DMS114 treated with DMSO at 0.1 percent for 48 hours (cell line): ENCODE results near the gene MRPS6.

Experiments
- DNase-seq: peaks from one replicate; lab custom pipeline; 2025; ENCODE audit not compliant: unreplicated experiment; lab: John Stamatoyannopoulos, UW

MRPS6 gene

DNA sequence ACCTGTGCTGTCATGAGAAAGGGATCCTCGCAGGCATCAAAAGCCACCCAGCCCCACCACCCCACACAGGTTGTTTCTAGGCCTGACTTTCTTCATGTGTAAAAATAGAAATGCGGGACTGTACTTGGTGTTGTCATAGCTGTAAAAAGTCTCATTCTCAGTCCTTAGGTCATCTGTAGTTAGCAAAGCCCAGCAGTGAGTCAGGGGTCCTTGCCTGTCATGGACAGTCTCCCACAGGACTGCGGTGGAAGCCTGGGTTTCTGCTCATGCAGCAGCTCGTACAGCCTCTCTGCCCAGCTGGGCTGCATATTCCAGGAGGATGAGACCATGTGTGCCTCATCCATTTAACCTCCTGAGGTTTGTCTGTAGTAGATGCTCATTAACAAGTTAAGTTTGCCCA, 58.2 kb downstream of the MRPS6 start:
- no peak for DNase-seq

DNA sequence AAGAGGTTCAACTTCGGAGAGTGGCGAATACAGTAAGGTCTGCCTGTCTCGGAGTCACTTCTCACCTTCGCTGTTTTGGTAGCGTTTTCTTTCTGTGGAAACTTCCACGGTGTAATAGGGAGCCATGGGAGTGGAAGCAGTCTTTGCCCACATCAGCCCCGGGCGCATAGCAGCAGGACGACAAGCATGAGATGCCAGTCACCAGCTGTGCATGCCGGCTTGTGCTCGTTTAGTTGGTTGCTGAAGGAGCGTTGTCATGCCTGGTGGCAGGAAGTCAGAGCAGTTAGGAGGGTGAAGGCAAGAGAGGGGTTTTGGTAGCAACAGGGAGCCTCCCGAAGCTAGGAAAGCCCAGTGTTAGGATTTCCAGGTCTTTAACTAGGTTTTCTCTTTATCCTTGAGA, 58.8 kb downstream of the MRPS6 start:
- DNase-seq: no peak

DNA sequence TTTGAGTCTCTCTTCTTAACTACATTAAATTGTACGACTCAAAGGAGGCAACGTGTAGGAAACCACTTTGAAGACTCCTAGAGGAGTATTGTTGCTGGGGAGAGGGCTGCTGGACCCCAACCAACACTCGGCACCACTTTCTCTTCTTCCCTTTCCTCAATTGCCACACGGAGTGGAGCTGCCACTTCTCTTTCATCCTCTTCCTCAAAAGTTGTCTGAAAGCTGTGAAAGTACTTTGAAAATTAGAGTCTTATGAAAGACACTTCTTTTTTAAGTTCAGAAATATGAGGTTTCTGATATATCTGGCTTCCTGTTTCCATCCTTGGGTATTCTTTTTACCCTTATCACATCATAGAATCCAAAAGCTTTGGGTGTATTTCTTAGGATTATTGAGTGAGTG, 59.5 kb downstream of the MRPS6 start:
- no peak for DNase-seq

DNA sequence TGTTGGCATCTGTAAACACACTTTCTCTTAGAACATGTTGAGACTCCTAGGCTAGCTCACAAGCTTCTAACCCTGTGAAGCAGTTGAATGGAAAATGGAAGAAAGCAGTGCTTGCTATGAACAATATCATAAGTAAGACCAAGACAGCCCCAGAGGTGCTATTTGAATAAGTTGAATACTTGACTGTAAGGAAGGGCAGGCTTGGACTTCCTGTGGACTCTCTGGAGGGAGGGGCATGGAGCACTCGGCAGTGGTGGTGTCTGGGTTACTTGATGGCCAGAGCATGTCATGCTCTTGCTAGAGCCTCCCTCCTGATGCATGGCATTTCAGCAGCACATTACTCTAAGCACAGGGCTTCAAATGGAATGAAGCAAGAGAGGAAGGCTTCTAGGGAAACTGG, 60.0 kb downstream of the MRPS6 start:
- no peak for DNase-seq

DNA sequence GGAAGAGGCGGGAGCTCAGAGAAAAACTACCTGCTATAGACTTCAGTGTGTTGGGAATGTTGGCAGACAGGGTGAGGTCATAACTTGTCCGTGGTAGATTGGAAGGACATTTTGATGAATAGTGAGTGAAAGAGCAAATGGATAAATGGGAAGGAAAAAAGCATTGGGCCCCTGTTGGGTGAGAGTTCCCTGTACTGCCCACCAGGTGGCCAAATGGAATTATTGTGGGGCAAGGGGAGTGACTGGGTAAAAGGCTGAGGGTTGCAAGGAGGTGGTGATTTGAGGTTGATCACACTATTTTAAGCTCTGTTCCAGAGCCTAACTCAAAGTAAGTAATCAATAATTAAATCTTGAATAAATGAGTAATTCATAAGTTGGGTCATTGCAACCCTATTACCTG, 60.4 kb downstream of the MRPS6 start:
- DNase-seq: no peak

DNA sequence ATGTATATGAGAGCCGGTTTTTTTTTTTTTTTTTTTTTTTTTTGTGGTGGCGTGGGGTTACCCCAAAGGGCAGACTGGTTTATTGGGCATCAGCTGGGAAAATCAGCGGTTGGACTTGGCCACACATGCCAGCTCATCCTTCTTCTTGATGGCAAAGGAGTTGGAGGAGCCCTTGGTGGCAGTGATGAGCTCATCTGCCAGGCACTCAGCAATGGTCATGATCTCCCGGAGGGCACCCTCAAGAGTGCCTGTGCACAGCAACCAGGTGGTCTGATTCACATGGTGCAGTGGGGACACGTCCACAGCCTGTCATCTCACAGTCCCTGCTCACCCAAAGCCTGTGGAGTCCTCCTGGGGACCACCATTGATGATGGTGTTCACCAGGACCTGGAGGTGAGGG, 62.0 kb downstream of the MRPS6 start:
- DNase-seq: no peak

DNA sequence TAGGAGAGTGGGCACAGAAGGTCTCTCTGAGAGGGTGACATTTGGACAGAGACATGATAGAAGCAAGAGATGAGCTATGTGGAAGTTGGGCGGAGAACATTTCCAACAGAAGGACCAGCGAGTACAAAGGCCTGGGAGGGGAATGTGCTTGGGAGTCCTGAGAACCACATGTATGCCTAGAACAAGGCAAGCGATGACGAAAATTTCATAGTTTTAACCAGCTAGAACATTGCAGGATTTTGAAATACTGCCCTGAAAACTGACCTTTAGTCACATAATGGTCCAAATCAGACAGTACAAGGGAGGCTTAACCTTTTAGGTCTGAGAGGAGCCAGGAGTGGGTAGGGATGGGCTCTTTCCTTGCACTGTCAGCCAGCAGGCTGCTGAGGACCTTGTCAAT, 68.0 kb downstream of the MRPS6 start:
- DNase-seq: no peak

DNA sequence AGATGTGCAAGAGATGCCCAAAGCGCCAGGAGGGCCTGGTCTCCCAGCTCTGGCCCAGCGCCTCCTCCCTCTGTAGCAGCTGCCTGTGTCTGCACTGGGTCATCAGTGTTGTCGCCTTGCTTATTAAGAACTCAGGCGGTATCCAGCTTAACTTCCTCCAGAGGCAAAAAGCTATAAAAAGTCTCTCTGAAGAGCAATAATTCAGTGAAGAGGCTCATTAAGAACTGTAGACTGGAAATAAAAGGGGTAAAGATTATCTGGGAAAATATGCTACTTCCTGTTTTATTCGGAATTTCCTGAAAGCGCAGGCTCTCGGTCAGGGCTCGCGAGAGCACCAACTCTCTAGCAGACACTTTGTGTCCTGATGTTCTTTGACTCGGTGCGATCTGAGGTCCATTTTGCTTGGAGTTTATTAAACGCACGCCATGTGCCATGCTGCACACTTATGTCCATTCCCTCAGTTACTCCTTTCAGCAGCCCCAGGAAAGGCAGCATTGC, 70.4 kb downstream of the MRPS6 start:
- DNase-seq: no peak

DNA sequence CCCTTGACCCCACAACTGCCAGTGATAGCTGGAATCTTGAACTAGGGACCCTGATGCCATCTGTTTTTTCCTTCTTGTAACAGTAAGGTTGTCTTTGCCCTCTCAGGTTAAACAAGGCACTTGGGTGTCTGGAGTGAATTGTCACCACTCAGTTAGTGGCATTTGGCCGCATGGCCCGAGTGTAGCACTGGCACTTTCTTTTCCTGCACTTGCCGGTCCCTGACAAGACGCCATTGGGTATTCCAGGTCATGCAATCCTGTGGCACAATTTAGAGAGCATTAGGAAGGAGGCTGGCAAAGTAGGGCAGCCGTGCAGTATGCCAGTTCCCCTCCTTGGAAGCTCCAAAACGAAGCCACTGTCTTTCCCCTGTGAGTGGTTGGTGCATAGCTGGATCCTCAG, 70.8 kb downstream of the MRPS6 start:
- no peak for DNase-seq

DNA sequence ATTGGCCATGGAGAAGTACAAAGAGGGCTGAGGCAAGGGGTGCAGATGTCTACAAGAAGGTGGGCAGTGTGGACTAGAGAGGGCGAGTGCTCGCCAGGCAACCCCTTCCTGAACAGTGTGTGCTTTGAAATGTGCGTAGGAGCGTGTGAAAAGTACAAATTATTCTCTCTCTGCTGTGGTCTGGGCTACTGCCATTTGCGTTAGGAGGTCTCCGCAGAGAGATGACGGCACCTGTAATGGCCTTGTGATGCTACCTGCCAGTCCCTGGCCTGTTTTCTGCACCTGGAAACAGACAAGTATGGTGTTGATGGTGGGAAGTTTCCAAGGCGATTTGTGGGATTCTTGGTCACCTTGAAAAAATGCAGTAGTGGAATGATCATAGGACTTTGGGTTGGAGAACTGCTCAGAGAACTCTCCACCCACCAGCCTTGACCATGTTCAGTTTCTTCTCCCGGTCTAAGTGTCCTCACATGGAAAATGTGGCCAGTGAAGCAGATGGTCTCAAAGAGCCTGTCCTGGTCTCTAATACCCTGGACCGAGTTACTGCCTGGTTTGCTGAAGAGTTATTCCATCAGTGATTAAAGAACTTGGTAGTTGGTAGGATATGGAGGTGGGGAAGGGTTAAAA, 74.5 kb downstream of the MRPS6 start:
- no peak for DNase-seq

DNA sequence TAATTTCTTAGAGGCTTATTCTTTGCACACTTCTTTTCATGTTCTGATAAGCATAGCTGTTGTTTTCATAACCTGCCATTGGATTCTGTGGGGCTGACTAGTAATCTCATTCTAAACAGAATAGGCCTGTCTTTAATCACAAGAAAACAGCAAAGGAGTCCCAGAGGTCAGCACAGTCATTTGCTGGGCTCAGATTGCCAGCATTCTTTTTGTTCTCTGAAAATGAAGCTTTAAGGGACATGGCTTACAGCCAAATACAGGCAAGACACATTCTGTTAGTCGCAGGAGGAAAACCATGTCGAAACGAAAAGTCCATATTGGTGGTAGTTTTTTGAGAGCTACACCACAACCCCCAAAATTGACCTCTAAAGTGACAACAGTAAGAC, 75.0 kb downstream of the MRPS6 start:
- DNase-seq: no peak

DNA sequence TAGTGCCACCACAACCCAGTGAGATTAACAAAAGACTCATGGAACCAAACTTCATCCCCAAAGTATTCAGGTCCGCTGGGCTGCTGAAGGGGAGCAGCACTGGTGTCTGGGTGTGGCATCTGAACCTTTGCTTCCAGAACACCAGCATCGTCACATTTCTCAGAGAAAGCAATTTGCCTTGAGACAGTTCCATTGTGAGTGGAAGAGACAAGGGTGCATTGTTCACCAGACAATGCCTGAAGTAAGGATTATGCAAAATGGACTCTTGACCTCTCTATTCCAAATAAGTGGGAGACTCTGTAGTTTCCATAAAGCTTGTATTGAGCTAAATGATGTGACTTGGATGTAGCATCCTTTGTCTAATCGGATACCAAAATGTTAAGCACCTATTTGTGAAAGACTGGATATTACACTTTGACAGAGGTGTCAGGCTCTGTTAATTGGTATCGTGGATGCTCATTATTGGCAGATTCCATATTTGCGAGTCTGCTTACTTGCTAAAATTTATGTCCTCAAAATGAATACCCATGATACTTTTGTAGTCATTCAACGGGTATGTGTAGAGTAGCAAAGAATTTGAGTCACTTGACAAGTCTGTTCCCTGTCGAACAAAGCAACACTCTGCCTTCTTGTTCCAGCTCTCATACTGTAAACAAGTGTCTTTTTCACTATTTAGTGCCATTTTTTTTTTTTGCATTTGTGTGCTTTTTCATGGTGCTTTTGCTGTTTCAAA, 75.6 kb downstream of the MRPS6 start:
- no peak for DNase-seq

DNA sequence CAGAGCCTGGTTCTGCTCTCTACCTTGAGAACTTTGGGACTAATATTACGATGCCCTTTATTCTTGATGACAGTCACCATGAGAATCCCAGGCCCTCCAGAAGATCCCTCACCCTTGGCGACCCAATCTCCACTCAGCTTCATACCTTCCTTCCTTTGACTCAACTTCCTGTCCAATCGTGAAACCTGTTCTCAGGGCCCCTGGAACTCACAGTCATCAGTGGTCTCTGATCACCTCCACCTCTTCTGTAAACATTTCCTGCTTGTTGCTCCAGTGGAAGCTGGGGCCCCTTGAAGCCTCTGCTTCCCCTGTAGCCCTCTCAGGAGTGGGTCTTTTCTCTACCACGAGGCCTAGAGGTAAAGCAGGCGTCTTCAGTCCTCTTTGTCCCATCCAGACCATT, 79.1 kb downstream of the MRPS6 start:
- no peak for DNase-seq

DNA sequence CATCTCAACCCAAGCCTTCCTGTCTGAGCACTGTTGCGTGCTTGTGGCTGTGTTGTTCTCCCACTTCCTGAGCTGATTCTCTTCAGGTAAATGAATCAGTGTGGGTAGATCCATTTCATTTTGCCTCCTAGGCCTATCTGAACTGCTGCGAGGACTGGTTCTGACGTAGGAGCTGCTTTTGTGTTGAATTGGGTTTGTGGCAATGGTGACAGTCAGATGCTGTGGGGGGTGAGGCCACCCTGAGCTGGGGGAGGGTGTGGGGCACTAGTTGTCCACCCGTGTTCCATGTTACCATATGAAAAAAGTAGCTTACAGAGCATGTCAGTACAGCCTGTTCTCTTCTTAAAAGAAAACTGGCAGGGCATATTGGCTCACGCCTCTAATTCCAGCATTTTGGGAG, 81.5 kb downstream of the MRPS6 start:
- no peak for DNase-seq

DNA sequence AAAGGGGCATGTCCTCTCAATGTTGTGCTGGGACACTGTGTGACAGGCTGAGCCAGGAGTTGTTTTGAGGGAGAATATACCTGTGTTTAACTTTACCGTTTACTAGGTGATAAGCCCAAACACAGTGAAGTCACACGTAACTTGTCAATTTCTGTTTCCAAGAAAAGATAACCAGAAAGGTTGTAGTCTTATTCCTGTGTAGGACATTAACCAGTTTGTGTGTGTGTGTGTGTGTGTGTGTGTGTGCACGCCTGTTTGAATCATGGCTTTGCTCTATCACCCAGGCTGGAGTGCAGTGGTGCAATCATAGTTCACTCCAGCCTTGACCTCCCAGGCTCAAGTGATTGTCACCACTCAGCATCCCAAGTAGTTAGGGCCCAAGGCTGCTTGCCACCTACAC, 83.6 kb downstream of the MRPS6 start:
- DNase-seq: no peak

DNA sequence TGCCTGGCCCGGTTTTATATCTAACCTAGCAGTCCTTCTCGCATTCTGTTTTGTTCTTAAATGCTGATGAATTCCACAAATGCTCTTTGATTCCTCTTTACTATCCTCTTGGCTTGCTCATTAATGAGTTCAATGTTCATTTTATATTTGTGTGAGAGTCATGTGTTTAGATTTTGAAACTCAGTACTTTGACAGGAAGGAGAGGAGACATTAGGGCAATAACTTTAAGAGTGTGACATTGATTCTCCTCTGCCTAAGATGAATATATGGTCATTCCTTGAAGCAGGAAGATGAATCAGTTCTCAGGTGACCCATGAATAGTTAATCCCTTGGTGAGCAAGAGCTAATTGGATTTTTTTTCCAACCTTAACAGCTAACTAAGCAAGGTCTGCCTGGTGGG, 84.1 kb downstream of the MRPS6 start:
- DNase-seq: no peak

DNA sequence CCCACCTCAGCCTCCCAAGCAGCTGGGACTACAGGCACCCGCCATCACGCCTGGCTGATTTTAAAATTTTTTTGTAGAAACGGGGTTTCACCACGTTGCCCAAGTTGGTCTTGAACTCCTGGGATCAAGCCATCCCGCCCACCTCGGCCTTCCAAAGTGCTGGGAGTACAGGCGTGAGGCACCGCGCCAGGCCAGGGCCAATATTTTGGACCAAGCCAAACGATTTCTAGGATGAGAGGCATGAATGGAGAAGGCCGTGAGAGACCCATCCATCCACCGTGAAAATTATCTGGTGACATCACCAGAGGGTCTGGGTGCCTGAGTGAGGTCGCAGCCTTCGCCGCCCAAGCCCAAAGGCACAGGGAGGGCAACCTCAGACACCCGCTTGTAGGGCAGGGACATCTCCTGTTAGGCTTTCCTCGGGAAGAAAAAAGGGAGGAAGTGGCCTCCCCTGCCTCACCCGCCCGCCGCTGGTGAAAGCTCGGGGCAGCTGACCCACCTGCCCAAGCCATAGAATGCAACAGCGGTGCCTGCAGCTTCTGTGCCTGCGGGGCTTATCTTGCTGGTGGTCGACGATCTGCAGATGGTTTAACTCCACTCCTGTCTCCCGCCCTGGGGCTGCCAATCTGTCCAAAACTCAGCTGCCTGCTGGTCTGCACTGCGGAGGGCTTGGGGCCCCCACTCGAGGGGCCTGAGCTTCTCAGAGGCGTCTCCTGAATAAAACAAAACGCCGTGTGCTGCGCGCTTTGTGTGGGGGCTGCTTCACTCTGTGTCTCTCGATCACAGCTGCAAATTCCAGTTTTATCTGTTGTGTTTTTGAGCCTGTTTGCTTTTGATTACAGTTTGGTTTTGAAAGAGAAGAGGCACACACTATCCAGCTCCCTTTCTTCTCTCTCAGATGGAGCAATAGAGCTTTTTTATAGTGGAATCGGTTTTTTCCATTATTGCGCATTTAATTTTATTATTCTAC, 85.8 kb downstream of the MRPS6 start:
- no peak for DNase-seq

DNA sequence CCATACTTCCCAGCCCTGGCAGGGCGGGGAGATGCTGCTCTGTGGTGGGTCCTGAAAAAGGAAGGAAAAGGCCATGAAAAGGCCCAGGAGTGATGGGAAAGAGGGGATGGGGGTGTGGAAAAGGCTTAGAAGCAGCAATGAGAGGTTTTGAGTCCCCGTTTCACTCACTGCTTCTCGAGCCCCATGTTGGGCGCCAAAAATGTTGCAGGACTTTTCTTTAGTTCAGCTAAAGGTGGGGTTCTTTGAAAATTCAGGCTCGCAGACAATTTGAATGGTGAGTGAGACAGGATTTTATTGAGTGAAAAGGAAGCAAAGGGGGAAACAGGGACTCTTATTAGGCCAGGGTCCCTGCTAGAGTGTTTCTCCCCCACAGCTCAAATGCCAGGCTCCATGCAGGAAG, 93.1 kb downstream of the MRPS6 start:
- DNase-seq: no peak

DNA sequence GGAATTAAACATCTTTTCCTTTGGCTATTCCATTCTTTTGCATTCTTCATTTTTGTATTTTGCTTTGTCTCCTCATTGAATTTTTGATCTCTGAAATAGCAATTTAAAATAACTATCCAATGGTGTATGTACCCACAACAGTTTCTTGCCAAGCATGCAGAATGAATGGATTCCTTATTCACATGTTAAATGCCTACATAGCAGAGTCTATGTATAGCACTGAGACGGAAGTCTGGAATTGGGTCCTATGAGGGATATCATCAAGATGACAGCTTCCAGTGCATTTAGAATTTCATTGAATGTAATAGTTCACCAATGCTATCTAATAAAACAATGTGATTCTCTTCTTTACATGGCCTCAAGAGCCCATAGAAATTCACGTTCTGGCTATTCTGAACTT, 97.5 kb downstream of the MRPS6 start:
- DNase-seq: no peak

DNA sequence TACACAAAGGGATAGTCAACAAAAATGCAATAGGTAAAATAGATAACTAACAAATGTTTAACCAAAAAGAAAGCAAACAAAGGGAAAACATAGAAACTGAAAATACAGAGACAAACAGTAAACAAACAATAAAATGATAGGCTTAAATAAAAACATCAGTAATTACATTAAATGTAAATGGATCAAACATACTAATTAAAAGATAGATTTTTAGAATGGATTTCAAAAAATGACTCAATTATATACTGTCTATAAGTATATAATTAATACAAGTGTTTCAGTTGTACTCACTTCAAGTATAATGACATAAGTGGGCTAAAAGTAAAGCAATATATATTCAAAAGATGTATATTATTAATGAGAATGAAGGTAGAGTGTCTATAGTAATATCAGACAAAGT, 101.1 kb downstream of the MRPS6 start:
- no peak for DNase-seq

DNA sequence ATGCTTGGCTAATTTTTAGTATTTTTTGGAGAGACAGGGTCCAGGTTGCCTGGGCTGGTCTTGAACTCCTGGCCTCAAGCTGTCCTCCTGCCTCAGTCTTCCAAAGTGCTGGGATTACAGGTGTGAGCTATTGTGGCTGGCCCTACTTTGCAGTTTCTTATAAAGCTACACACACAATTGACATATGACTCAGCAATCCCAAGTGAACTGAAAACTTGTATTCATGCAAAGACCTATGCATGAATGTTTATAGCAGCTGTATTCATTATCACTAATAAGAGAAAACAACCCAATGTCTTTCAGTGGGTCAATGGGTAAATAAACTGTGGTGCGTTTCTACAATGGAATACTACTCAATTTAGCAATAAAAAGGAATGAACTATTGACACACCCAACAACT, 103.1 kb downstream of the MRPS6 start:
- no peak for DNase-seq
